HepG2 (cell line): ENCODE measurements around the gene TBKBP1. TPM values are rescaled to one million over a fixed set of nuclear protein-coding genes. Genes with fewer than 3 reads are reported as not detected.

ENCODE experiments used
- ARNTL ChIP-seq: sonication (generic); formaldehyde crosslinking; IDR thresholded peaks from 2 replicates; pipeline ENCODE4 v1.4.0; 2020; ENCODE audit warnings: mild to moderate bottlenecking, missing genetic modification reagents
- ATAD3A ChIP-seq: sonication (generic); formaldehyde crosslinking; IDR thresholded peaks from 2 replicates; pipeline ENCODE4 v1.4.0; 2020; ENCODE audit warnings: missing genetic modification reagents
- FOSL2 ChIP-seq: sonication (generic); formaldehyde crosslinking; IDR thresholded peaks from 2 replicates; pipeline ENCODE4 v1.4.0; 2020; ENCODE audit warnings: missing genetic modification reagents
- FOXA1 ChIP-seq, 2 experiments: fragments of 450-650 bp in 1 of 2; sonication (generic) in 1 of 2; formaldehyde crosslinking in 1 of 2; IDR thresholded peaks; 2 replicates each; pipeline versions ENCODE4 v1.4.0 to v1.6.1; 2016 to 2020; ENCODE audit warnings: missing genetic modification reagents in 1 of 2
- KDM2A ChIP-seq: sonication (generic); formaldehyde crosslinking; IDR thresholded peaks from 2 replicates; pipeline ENCODE4 v1.4.0; 2020; ENCODE audit warnings: low read depth, missing genetic modification reagents, borderline replicate concordance
- KLF16 ChIP-seq, 2 experiments: sonication (generic) in 1 of 2; formaldehyde crosslinking in 1 of 2; IDR thresholded peaks; 2 replicates each; pipeline versions ENCODE4 v1.6.1 to v1.8.0; 2016 to 2023; ENCODE audit warnings: missing genetic modification reagents in 2 of 2, missing compliant biosample characterization in 1 of 2
- RFX5 ChIP-seq: IDR thresholded peaks from 2 replicates; pipeline ENCODE4 v1.6.1; 2011; ENCODE audit warnings: low read depth, low read length, improper control_type of control experiment
- RFXAP ChIP-seq: sonication (generic); formaldehyde crosslinking; IDR thresholded peaks from 2 replicates; pipeline ENCODE4 v1.4.0; 2020; ENCODE audit warnings: missing genetic modification reagents, borderline replicate concordance
- SMAD1 ChIP-seq: sonication (generic); formaldehyde crosslinking; IDR thresholded peaks from 2 replicates; pipeline ENCODE4 v1.4.0; 2020; ENCODE audit warnings: missing genetic modification reagents, low read depth, mild to moderate bottlenecking, borderline replicate concordance
- WIZ ChIP-seq: sonication (generic); formaldehyde crosslinking; IDR thresholded peaks from 2 replicates; pipeline ENCODE4 v1.5.1; 2020; ENCODE audit warnings: mild to moderate bottlenecking, missing genetic modification reagents
- ZBTB42 ChIP-seq: sonication (generic); formaldehyde crosslinking; IDR thresholded peaks from 2 replicates; pipeline ENCODE4 v1.5.0; 2020; ENCODE audit warnings: mild to moderate bottlenecking, missing genetic modification reagents
- ZBTB7B ChIP-seq: sonication (generic); formaldehyde crosslinking; IDR thresholded peaks from 2 replicates; pipeline ENCODE4 v1.4.0; 2020; ENCODE audit warnings: missing genetic modification reagents
- ZNF816 ChIP-seq: sonication (generic); formaldehyde crosslinking; IDR thresholded peaks from 2 replicates; pipeline ENCODE4 v1.8.0; 2022; ENCODE audit warnings: missing genetic modification reagents, mild to moderate bottlenecking, borderline replicate concordance
- polyA plus RNA-seq, 8 experiments: library from polyadenylated mRNA; depleted of rRNA in 3 of 8; stranded (reverse) in 7 of 8; unstranded in 1 of 8; fragments of >200 nt; fragmentation: Illumina TruSeq in 4 of 8; extraction: Trizol in 4 of 8; gene quantifications; 2 replicates each; pipeline versions ENCODE4 v1.2.1 to v1.2.3, GENCODE V29; 2011 to 2016; ENCODE audit warnings: low read depth in 4 of 8, missing spikeins in 1 of 8, mixed read lengths in 1 of 8; ENCODE audit not compliant: insufficient read depth in 1 of 8
- total RNA-seq, 5 experiments: library from RNA; depleted of rRNA; stranded (reverse); fragments of >200 nt; fragmentation: Illumina TruSeq; extraction: Trizol; gene quantifications; 2 replicates each; pipeline ENCODE4 v1.2.3, GENCODE V29; 2016; ENCODE audit warnings: low read depth in 1 of 5
- TF ChIP-seq, protein P1 (sequence below): sonication (generic); formaldehyde crosslinking; IDR thresholded peaks from 2 replicates; pipeline ENCODE4 v1.4.0; 2020; ENCODE audit warnings: missing genetic modification reagents
- TF ChIP-seq, protein P2 (sequence below): IDR thresholded peaks from 2 replicates; pipeline ENCODE4 v1.6.1; 2016; ENCODE audit warnings: missing compliant biosample characterization, missing genetic modification reagents, borderline replicate concordance
- TF ChIP-seq, protein P3 (sequence below): sonication (generic); formaldehyde crosslinking; IDR thresholded peaks from 2 replicates; pipeline ENCODE4 v1.8.0; 2022; ENCODE audit warnings: mild to moderate bottlenecking, missing genetic modification reagents, moderate library complexity
- TF ChIP-seq, protein P4 (sequence below): sonication (generic); formaldehyde crosslinking; IDR thresholded peaks from 2 replicates; pipeline ENCODE4 v1.4.0; 2020; ENCODE audit warnings: missing genetic modification reagents
- TF ChIP-seq, protein P5 (sequence below): sonication (generic); formaldehyde crosslinking; IDR thresholded peaks from 2 replicates; pipeline ENCODE4 v1.5.0; 2020; ENCODE audit warnings: mild to moderate bottlenecking, missing genetic modification reagents, moderate library complexity
- TF ChIP-seq, protein P6 (sequence below): IDR thresholded peaks from 2 replicates; pipeline ENCODE4 v1.6.1; 2016; ENCODE audit warnings: mild to moderate bottlenecking

TBKBP1 gene
- total and polyA plus RNA-seq, 2 of the 13 experiments (the other 11 are each of a cell fraction or from before 2014, with no cell fraction given): 2.6 to 7.0 TPM

DNA sequence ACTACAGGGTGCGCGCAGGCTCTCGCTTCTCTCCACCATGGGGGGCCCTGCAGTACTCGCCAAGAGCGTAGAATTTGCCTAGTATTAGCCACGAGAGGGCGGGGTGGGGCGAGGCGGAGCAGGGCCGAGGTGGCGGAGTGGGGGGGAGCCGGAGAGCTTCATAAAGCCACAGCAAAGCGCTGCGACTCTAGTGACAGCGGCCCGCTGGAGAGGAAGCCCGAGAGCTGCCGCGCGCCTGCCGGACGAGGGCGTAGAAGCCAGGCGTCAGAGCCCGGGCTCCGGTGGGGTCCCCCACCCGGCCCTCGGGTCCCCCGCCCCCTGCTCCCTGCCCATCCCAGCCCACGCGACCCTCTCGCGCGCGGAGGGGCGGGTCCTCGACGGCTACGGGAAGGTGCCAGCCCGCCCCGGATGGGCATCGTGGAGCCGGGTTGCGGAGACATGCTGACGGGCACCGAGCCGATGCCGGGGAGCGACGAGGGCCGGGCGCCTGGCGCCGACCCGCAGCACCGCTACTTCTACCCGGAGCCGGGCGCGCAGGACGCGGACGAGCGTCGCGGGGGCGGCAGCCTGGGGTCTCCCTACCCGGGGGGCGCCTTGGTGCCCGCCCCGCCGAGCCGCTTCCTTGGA is 39.2 kb downstream of the TBKBP1 start, which contains the start of gene TBX21 (continued):
- TF ChIP-seq, protein P1, sequence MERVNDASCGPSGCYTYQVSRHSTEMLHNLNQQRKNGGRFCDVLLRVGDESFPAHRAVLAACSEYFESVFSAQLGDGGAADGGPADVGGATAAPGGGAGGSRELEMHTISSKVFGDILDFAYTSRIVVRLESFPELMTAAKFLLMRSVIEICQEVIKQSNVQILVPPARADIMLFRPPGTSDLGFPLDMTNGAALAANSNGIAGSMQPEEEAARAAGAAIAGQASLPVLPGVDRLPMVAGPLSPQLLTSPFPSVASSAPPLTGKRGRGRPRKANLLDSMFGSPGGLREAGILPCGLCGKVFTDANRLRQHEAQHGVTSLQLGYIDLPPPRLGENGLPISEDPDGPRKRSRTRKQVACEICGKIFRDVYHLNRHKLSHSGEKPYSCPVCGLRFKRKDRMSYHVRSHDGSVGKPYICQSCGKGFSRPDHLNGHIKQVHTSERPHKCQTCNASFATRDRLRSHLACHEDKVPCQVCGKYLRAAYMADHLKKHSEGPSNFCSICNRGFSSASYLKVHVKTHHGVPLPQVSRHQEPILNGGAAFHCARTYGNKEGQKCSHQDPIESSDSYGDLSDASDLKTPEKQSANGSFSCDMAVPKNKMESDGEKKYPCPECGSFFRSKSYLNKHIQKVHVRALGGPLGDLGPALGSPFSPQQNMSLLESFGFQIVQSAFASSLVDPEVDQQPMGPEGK (CRISPR knock-in tag): peak; percentile 64
- no peak for TF ChIP-seq ARNTL (CRISPR knock-in tag)
- peak; percentile 73; the same call in 1 of the 2 replicates for TF ChIP-seq KDM2A (CRISPR knock-in tag)
- TF ChIP-seq FOSL2 (CRISPR knock-in tag): peak; percentile 6; the same call in 1 of the 2 replicates
- 0 out of 2 replicates have a peak, but pooled peaks have one; percentile 55 for TF ChIP-seq ZBTB7B
- no peak for TF ChIP-seq ZNF816 (CRISPR knock-in tag)
- TF ChIP-seq ATAD3A (CRISPR knock-in tag): no peak
- TF ChIP-seq RFXAP (CRISPR knock-in tag): 0 out of 2 replicates have a peak, but pooled peaks have one; percentile 29
- TF ChIP-seq WIZ (CRISPR knock-in tag): no peak
- peak; percentile 19 to 30; a peak in 1 of 4 replicates for TF ChIP-seq KLF16 (CRISPR knock-in tag; IDR thresholded peaks at IDR 0.05)
- TF ChIP-seq, protein P2, sequence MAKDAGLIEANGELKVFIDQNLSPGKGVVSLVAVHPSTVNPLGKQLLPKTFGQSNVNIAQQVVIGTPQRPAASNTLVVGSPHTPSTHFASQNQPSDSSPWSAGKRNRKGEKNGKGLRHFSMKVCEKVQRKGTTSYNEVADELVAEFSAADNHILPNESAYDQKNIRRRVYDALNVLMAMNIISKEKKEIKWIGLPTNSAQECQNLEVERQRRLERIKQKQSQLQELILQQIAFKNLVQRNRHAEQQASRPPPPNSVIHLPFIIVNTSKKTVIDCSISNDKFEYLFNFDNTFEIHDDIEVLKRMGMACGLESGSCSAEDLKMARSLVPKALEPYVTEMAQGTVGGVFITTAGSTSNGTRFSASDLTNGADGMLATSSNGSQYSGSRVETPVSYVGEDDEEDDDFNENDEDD (CRISPR knock-in tag): 0 out of 2 replicates have a peak, but pooled peaks have one; percentile 10
- TF ChIP-seq, protein P3, sequence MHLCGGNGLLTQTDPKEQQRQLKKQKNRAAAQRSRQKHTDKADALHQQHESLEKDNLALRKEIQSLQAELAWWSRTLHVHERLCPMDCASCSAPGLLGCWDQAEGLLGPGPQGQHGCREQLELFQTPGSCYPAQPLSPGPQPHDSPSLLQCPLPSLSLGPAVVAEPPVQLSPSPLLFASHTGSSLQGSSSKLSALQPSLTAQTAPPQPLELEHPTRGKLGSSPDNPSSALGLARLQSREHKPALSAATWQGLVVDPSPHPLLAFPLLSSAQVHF (CRISPR knock-in tag): 0 out of 2 replicates have a peak, but pooled peaks have one; percentile 44
- no peak for TF ChIP-seq ZBTB42
- TF ChIP-seq, protein P4, sequence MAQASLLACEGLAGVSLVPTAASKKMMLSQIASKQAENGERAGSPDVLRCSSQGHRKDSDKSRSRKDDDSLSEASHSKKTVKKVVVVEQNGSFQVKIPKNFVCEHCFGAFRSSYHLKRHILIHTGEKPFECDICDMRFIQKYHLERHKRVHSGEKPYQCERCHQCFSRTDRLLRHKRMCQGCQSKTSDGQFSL (CRISPR knock-in tag): peak; percentile 96
- no peak for TF ChIP-seq FOXA1 (IDR thresholded peaks at IDR 0.05)
- 0 out of 2 replicates have a peak, but pooled peaks have one; percentile 4 for TF ChIP-seq FOXA1 (CRISPR knock-in tag; IDR thresholded peaks at IDR 0.05)
- TF ChIP-seq, protein P5, sequence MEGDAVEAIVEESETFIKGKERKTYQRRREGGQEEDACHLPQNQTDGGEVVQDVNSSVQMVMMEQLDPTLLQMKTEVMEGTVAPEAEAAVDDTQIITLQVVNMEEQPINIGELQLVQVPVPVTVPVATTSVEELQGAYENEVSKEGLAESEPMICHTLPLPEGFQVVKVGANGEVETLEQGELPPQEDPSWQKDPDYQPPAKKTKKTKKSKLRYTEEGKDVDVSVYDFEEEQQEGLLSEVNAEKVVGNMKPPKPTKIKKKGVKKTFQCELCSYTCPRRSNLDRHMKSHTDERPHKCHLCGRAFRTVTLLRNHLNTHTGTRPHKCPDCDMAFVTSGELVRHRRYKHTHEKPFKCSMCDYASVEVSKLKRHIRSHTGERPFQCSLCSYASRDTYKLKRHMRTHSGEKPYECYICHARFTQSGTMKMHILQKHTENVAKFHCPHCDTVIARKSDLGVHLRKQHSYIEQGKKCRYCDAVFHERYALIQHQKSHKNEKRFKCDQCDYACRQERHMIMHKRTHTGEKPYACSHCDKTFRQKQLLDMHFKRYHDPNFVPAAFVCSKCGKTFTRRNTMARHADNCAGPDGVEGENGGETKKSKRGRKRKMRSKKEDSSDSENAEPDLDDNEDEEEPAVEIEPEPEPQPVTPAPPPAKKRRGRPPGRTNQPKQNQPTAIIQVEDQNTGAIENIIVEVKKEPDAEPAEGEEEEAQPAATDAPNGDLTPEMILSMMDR (CRISPR knock-in tag): peak; percentile 66
- no peak for TF ChIP-seq RFX5
- TF ChIP-seq SMAD1 (CRISPR knock-in tag): 0 out of 2 replicates have a peak, but pooled peaks have one; percentile 14
- TF ChIP-seq, protein P6, sequence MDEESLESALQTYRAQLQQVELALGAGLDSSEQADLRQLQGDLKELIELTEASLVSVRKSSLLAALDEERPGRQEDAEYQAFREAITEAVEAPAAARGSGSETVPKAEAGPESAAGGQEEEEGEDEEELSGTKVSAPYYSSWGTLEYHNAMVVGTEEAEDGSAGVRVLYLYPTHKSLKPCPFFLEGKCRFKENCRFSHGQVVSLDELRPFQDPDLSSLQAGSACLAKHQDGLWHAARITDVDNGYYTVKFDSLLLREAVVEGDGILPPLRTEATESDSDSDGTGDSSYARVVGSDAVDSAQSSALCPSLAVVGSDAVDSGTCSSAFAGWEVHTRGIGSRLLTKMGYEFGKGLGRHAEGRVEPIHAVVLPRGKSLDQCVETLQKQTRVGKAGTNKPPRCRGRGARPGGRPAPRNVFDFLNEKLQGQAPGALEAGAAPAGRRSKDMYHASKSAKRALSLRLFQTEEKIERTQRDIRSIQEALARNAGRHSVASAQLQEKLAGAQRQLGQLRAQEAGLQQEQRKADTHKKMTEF (CRISPR knock-in tag): 0 out of 2 replicates have a peak, but pooled peaks have one; percentile 32
